ENCODE results near the gene IGFALS. TPM values are rescaled to one million over a fixed set of nuclear protein-coding genes. Genes with fewer than 3 reads are reported as not detected.

Gene IGFALS
- total and polyA plus RNA-seq, 2 of the 4 experiments (the other 2 are of a cell fraction) = not detected

- no peak for TF ChIP-seq RFX5 (IDR thresholded peaks at IDR 0.05; ENCODE audit: low read depth, low read length)
Observed at GRCh38 chr16:1786242-1787055, 7.1 kb downstream of the IGFALS start (continued).

- no peak overlapping the region for H3K27ac ChIP-seq (ENCODE audit: insufficient read depth, low read length)
- H3K4me2 ChIP-seq (ENCODE audit: low read depth, low read length) = no peak overlapping the region
- no peak overlapping the region for H3K23ac ChIP-seq (ENCODE audit: low read depth, low read length)
- H2BK15ac ChIP-seq (ENCODE audit: low read depth, low read length) = no peak overlapping the region
- H2AK9ac ChIP-seq (replicated peaks; ENCODE audit: low read depth, low read length, poor library complexity) = no peak overlapping the region
- no peak overlapping the region for H2AFZ ChIP-seq (replicated peaks; ENCODE audit: low read length, poor library complexity)
- BruUV-seq (replicated peaks) = no TSS peak
- H3K9me1 ChIP-seq (ENCODE audit: insufficient read depth, low read length) = peaks cover 7% of the 10 kb centered on the region; the same call in 1 of the 2 replicates
- DNase-seq (no peak), ATAC-seq (ENCODE audit: low read depth) (no peak)
- H2AK5ac ChIP-seq (ENCODE audit: low read depth, low read length) = no peak overlapping the region
- no peaks in the 10 kb centered on the region for H3K27me3 ChIP-seq (ENCODE audit: control insufficient read depth, insufficient read depth, low read length)
- no peak overlapping the region for H3K18ac ChIP-seq (ENCODE audit: low read depth, low read length)
- H3K9ac ChIP-seq (ENCODE audit: low read depth, low read length) = no peak overlapping the region
- H3K4me3 ChIP-seq (ENCODE audit: insufficient read depth, low read depth, low read length) = no peak overlapping the region
- H4K91ac ChIP-seq (ENCODE audit: insufficient read depth, low read depth, low read length) = no peak overlapping the region
- no peak overlapping the region for H2BK5ac ChIP-seq (ENCODE audit: low read depth, low read length, poor library complexity, severe bottlenecking)
- peaks cover 3% of the 10 kb centered on the region; the same call in 1 of the 2 replicates for H3K4me1 ChIP-seq (ENCODE audit: control insufficient read depth, insufficient read depth, low read length)
- dilution Hi-C loops (cut with HindIII; ENCODE audit: low sequenced_read_pairs, unreplicated experiment) (no loop called here), intact Hi-C loops (cut with micrococcal nuclease) (no loop called here), in situ Hi-C loops (cut with MboI; ENCODE audit: low sequenced_read_pairs) (no loop called here)
- H4K8ac ChIP-seq (ENCODE audit: low read depth in 2 of 2, low read length in 2 of 2) = no peak overlapping the region
- no peak overlapping the region for H2BK120ac ChIP-seq (ENCODE audit: low read depth, low read length)
- peaks cover 32% of the 10 kb centered on the region for H3K36me3 ChIP-seq (ENCODE audit: control insufficient read depth, insufficient read depth, low read length)
- no peak overlapping the region for H3K4ac ChIP-seq (ENCODE audit: low read depth, low read length)
- no peak overlapping the region for H3K56ac ChIP-seq (ENCODE audit: extremely low read depth, insufficient read depth, low read length)
- peaks cover 12 to 51% of the 10 kb centered on the region in 2 experiments for H3K79me1 ChIP-seq (ENCODE audit: low read depth in 1 of 2, low read length in 2 of 2)
- peaks cover 38% of the 10 kb centered on the region for H4K20me1 ChIP-seq (ENCODE audit: insufficient read depth, low read length)
- no peak overlapping the region for H4K5ac ChIP-seq (ENCODE audit: low read depth, low read length)
- no peak overlapping the region for H2BK20ac ChIP-seq (ENCODE audit: low read depth, low read length)
- H3K9me3 ChIP-seq (ENCODE audit: control insufficient read depth, insufficient read depth, low read length) = no peaks in the 10 kb centered on the region
- TF ChIP-seq BHLHE40 (IDR thresholded peaks at IDR 0.05; ENCODE audit: low read depth, low read length) = no peak
- TF ChIP-seq CTCF (conservative IDR thresholded peaks at IDR 0.05; ENCODE audit: low read depth, low read length) = no peak
- no peak for TF ChIP-seq MAFK (IDR thresholded peaks at IDR 0.05; ENCODE audit: low read depth, low read length)
- TF ChIP-seq MXI1 (IDR thresholded peaks at IDR 0.05; ENCODE audit: borderline replicate concordance, low read depth, low read length) = no peak
- TF ChIP-seq CHD1 (IDR thresholded peaks at IDR 0.05; ENCODE audit: low read depth, low read length) = no peak
- WGBS, 2 experiments (ENCODE audit: extremely low coverage in 2 of 2, insufficient read length in 1 of 2) = 98% methylated on average over 5 of the region's 14 CpGs; no CpG with 5 or more reads in 1 of the 2 experiments
- H3K14ac ChIP-seq (replicated peaks; ENCODE audit: low read depth, low read length) = no peak overlapping the region
- CTCF ChIA-PET = no interaction called here
- POLR2A ChIA-PET (ENCODE audit: unreplicated experiment) = no interaction called here
Observed at GRCh38 chr16:1785846-1786170, 7.7 kb downstream of the IGFALS start.
